Hematopoietic multipotent progenitor cell treated with erythropoietin and hydrocortisone succinate and interleukin-3 and kit ligand, for 8 days (in vitro differentiated cells): ENCODE measurements around the gene IQGAP3.
A peak's percentile ranks its signal among the peaks of the same experiment; 100 is the strongest.
"Not testable (repeated sequence)": the region's sequence is repeated elsewhere in the genome, so short reads cannot be mapped to it uniquely, and the experiment has no call there.

Experiments
- DNase-seq: peaks from one replicate; pipeline ENCODE4 v3.0.0-alpha.2; 2015

Gene IQGAP3

DNA sequence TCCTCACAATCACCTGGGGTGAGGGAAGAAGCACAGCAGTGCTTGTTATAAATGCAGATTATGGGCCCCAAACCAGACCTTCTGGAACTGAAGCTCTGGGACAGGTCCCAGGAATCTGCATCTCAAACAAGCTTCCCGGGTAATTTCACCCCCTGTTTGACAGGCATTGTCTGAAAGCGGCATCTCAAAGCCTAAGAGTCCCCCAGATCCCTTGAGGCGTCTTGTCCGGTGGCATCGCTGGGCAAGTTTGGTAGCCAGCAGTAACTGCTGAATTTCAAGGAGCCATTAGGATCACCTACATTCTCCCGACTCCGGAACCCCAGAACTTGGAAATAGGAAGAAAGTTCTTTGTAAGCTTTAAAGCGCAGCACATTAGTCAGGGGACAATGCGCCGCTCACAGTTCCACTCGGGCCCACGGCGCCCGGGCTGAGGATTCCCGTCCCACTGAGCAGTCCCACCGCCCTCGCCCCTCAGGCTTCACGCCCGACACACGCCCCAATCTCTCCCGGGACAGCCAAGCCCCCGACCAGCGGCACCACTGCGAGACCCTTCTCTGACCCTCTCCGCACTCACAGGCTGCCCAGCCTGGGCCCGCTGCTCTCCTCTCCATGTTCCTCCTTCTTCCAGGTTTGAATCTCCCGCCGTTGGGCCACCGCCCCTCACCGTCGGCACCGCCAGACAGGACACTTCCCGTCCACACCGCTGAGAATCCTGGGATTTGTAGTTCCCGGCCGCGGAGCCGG lies at the start of gene IQGAP3:
TSS of gene IQGAP3 (minus strand) at position 647 of the 744 bp plus-strand sequence. CDS start at position 611, 36 bp downstream.
- peak; percentile 81 for DNase-seq

DNA sequence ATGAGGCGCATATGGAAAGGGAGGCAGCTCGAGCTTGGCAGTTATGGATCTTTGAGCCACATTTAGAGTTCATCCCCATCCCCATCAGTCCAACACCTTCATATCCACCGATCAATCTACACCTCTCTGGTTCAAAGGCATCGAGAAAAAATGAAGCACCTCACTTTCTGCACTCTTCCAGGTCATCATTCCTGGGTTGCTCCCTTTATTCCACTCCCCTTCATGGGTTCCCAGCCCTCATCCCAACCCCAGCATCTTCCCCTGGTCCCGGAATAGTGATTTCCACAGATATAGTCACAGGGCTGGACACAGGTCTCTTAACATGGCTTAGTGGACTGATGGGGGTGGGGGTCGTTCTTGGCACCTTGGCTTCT lies 47.2 kb upstream of the IQGAP3 start:
- no peak for DNase-seq

GRCh38 chr1:156618853-156619581 lies 46.7 kb upstream of the IQGAP3 start, which contains the start of gene HAPLN2:
HAPLN2 (plus strand) TSS chr1:156619415; CDS start chr1:156623491, 4,076 bp downstream.
- peak; percentile 21 for DNase-seq

DNA sequence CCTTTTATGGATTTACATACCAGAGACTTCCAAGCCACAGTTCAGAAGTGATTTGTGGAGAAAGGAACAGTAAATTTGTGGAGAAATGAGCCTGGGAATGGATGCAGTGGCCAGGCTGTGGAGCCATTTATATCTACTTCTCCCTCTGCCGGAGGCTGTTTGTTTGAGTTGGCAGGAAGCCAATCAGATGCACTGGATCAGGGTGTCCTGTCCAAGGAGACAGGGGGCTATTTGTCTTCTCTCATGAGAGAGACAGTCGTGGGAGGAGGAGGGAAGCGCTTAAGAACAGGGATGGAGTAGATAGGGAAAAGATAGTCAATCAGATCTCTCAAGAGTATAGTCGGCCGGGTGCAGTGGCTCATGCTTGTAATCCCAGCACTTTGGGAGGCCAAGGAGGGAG lies 44.1 kb upstream of the IQGAP3 start:
- peak; percentile 60 for DNase-seq

DNA sequence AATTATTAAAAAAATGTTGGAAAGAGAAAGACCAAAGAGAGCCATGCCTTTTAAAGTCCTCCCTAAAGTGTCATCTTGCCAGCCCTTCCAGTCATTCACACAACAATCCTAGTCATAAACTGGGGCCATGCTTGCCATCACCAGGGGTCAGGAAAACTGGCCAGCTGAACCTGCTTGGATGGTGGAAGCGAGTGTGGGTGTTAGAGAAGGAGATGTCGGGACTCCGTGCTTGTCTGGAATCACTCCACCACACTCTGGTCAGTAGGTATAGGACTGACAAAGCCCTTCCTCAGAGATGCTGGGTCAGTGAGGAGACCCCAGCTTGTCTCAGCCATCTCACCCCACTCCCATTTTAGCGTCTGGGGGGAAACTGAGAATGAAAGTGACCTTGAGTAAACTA lies 43.6 kb upstream of the IQGAP3 start:
- DNase-seq = no peak

GRCh38 chr1:156612666-156613065 lies 40.3 kb upstream of the IQGAP3 start:
- no peak for DNase-seq

DNA sequence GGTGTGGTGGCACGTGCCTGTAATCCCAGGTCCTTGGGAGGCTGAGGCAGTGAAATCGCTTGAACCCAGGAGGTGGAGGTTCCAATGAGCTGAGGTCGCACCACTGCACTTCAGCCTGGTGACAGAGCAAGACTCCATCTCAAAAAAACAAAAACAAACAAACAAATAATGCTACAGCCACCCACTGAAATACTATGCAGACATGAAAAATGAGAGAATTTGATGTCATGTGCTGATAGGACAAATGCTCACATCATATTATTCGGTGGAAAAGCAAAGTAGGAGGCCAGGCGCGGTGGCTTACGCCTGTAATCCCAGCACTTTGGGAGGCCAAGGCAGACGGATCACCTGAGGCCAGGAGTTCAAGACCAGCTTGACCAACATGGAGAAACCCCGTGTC lies 37.7 kb upstream of the IQGAP3 start:
- DNase-seq = not testable (repeated sequence)

DNA sequence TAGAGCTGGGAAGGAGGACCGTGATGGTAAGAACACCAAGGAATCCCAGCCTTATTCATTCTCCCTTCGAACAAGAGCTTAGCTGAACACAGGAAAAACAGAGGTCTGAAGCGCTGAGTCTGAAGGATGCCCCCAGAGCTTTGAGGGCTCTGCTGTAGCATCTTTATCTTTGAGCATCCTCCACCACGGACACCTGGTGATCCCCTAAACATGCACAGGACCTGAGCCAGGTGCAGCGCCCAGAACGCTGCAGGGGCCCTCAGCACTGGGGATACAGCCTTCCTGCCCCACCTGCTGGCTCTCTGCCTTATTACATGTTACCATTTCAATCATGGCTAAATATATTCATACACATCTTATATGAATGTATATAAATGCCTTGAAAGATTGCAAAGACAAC lies 36.6 kb upstream of the IQGAP3 start:
- DNase-seq = peak; percentile 53

DNA sequence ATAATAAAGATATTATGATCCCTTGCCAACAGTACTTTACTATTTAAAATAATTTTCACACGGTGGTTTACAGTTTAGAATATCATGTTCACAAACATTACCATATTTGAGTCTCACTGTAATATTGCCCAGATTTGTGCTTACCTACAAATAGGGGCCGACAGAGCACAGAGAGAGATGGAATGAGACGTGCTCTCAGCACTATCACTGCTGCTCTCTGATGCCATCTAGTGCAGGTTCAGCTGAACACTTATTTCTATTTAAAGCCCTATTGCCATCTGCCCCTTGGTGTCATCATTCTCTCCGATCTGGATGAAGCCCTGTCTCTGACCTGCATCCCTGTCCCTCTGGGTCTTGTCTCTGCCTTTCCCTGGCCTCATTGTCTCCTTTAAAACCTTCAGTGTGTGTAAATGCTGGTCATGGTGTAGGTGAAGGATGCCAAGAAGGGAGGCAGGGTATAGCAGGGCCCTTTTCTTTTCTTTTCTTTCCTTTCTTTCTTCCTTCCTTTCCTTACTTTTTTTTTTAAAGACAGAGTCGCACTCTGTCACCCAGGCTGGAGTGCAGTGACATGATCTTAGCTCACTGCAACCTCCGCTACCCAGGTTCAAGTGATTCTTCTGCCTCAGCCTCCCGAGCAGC lies 35.8 kb upstream of the IQGAP3 start:
- DNase-seq = peak; percentile 79

GRCh38 chr1:156607344-156607743 lies 35.0 kb upstream of the IQGAP3 start:
- DNase-seq = not testable (repeated sequence)

DNA sequence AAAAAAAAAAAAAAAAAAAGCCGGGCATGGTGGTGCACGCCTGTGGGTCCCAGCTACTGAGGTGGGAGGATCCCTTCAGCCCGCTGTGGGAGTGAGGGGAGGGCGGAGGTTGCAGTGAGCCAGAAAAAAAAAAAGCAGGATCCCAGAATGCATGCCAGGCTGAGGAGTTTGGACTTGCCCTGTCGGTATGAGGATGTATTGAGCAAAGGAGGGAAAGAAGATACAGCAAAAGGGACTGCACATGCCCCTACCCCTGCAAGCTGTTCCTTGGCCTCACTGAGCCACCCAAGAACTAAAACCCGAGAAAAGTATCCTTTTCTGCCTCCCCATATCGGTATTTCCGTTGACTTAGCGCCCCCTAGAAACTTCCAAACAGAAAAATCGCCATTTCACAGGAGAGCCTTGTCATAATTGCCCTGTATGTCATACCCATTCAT lies 30.2 kb upstream of the IQGAP3 start:
- DNase-seq = peak; percentile 60

GRCh38 chr1:156601892-156602291 lies 29.5 kb upstream of the IQGAP3 start:
- DNase-seq = no peak

DNA sequence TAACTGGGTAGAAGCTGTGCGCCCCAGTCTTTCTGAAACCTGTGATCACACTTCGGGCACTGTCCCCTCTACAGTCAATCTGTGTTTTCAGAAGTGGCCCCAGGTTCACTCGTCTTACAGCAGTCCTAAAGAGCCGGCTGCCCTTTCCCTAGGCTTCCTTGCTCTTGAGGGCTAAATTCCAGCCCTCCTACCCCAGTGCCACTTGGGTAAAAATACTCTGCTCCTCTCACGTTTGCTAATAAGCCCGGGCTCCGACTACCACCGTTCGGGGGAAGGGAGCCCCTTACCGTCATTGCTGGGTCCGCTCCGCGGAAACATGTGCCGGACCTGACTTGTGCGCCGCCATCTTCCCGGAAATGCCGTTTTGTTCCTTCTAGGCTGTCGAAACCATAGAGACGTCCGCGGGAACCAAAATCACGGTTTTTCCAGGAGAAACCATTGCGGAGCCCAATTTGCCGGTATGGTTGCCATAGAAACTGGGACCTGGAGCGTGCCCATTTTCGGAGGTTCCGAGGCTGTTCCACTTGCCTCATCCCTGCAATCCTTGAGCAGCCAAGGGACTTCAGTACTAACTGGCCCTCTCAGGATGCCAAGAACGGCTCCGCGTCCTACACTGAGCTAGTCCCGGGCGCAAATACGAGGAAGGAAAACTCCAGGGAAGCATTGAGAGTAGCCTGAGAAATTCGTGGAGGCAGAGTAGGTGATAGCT lies 28.9 kb upstream of the IQGAP3 start, which contains the start of gene GPATCH4:
TSS of gene GPATCH4 (minus strand) at position 358 of the 709 bp plus-strand sequence.
- peak; percentile 84 for DNase-seq

- no peak for DNase-seq
Observed at GRCh38 chr1:156600733-156601121, 28.4 kb upstream of the IQGAP3 start.

DNA sequence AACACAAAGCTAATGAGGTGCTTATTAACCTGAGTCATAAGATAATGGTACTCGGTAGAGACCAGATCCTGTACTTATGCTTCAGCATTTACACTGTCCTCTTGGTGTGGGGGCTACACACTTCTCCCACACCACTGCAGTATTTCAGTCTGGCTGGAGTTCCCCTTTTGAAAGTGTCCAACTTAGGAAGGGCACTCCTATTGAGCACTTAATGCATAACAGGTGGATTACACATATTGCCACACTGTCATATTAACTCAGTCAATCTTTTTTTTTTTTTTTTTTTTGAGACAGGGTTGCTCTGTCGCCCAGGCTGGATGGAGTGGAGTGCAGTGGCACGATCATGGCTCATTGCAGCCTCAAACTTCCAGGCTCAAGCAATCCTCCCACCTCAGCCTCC lies 27.4 kb upstream of the IQGAP3 start:
- DNase-seq = peak; percentile 72

DNA sequence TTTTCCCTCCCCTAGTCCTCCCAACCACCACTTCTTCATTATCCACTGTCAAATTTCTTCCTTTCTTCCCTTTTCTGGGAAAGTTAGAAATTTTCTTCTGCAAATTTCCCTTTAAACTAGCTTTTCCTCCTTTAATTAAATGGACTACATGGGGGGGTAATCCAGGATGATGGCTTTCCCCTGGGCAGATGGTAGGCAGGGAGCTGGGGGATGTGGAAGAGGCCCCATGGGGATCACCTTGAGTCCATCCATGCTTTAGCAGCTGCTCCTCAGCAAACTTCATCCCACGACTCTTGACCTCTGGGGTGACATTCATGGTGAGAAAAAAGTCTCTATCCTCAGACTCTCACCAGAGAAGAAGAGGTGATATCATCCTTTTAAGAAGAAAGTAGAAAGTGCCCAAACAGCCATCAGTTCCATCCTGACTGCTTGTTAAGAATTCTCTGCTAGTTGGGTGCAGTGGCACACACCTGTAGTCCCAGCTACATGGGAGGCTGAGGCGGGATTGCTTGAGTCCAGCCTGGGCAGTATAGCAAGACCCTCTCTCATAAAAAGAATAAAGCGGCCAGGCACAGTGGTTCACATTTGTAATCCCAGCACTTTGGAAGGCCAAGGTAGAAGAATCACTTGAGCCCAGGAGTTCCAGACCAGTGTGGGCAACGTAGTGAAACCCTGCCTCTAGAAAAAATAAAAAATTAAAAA lies 26.5 kb upstream of the IQGAP3 start:
- DNase-seq = no peak

GRCh38 chr1:156598125-156598524 lies 25.8 kb upstream of the IQGAP3 start:
- DNase-seq = no peak

DNA sequence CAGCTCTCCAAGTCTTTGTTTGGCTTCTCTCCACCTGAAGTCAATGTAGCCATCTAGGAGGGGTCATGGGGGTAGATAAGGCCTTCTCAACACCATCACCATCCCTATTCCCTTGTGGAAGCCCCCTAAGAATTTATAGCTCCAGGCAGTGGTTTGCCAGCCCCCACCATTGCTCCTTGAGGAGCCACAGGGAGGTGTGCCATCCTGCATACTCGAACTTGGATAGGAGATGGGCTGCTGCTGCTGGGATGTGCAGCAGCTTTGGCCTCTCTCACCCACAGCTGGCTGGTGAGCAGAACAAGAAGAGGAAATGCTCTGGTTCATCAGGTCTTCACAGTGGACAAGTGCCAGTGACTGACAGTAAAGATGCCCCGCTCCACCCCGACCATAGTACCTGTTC lies 24.1 kb upstream of the IQGAP3 start:
- no peak for DNase-seq

DNA sequence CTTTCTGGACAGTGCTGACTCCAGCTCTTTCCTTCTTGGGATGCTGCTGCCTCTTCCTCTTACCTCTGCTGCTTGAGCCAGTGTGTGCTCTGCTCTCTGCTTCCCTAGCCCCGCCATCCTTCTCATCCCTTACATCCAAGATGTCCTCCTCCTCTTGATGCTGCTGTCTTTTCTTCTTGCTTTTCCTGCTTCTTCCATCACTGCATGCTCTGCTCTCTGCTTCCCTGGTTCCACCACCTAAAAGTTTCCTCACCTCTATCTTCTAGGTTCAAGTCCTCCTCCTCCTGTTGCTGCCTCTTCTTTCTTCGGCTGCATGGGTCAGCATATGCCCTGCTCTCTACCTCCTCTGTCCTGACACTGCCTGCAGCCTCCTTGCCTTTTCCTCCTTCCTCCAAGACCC lies 22.7 kb upstream of the IQGAP3 start:
- no peak for DNase-seq

- DNase-seq = no peak
Observed at GRCh38 chr1:156594190-156594589, 21.8 kb upstream of the IQGAP3 start.

DNA sequence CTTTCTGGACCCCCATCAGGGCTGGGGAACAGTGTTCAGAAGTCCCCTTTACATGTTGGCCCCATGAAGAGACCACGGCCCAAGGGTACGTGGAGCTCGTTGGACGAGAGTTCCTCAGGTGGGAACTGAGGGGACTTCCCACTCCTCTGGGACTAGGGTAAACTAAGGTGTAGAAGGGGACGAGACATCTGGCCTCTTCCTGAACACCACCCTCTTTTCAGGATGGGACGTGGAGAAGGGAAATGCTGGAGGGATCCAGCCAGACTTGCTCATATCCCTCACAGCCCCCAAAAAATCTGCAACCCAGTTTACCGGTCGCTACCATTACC lies 21.3 kb upstream of the IQGAP3 start:
- no peak for DNase-seq

DNA sequence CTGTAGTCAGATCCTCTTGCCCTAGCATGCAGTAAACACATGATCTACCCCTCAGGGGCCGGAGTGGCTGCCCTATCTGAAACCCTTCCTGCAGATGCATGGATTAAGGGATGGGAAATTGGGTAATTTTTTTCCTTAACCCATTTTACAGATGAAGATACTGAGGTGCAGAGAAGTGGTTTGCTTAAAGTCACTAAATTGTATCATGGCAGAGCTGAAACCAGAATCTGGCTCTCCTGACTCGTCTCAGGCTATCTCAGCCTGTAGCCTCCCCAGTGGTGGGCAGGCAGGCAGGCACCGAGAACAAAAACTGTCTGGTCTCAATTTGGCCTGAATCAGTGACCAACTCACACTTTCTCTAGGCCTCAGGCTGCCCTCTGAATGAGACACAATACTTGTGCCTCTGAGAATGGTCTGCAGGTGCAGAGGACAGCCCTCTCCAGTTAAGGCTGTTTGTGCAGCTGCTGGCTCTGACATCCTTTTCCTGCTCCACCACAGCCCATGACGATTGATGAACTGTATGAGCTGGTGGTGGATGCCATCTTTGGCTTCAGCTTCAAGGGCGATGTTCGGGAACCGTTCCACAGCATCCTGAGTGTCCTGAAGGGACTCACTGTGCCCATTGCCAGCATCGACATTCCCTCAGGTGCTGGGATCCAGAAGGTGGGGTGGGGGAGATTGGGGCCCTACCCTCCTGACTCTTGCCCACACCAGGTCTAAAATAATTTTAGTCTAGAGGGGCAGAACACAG lies 20.7 kb upstream of the IQGAP3 start:
- no peak for DNase-seq
